Activated CD8-positive, alpha-beta memory T cell treated with anti-CD3 and anti-CD28 coated beads, Interleukin-2, amount 10 ng/mL, durations not matched to agents 7 days and 5 days (primary cell): ENCODE measurements around the gene CDKN2B-AS1. TPM values are rescaled to one million over a fixed set of nuclear protein-coding genes. Genes with fewer than 3 reads are reported as not detected.
A peak's percentile ranks its signal among the peaks of the same experiment; 100 is the strongest.

Experiments used
- ATAC-seq: fragments of 150-1000 bp; cut with Tn5 transposase; one replicate; pipeline ENCODE4 v1.10.0; 2021; ENCODE audit warnings: moderate library complexity
- CTCF ChIA-PET: fragments of 350-600 bp; sonication (Branson Sonifier 250); formaldehyde crosslinking; loops from one replicate; lab custom pipeline; 2021; ENCODE audit warnings: antibody characterized with exemption; lab: Charles Lee
- DNase-seq: peaks from one replicate; pipeline ENCODE4 v3.0.0-alpha.2; 2020
- H3K27ac Mint-ChIP-seq: one replicate; pipeline ENCODE4 v1.8.0; 2021; ENCODE audit warnings: mild to moderate bottlenecking, mixed read lengths
- H3K27me3 Mint-ChIP-seq: one replicate; pipeline ENCODE4 v1.8.0; 2021; ENCODE audit warnings: mixed read lengths
- H3K36me3 Mint-ChIP-seq: one replicate; pipeline ENCODE4 v1.8.0; 2021; ENCODE audit warnings: mild to moderate bottlenecking, mixed read lengths
- H3K4me1 Mint-ChIP-seq: one replicate; pipeline ENCODE4 v1.8.0; 2021; ENCODE audit warnings: mixed read lengths
- H3K4me3 Mint-ChIP-seq: one replicate; pipeline ENCODE4 v1.8.0; 2021; ENCODE audit warnings: mild to moderate bottlenecking, moderate library complexity, mixed read lengths
- H3K9me3 Mint-ChIP-seq: one replicate; pipeline ENCODE4 v1.8.0; 2022; ENCODE audit warnings: low read depth, mixed read lengths
- total RNA-seq, 2 experiments: library from RNA; stranded (reverse); gene quantifications; one replicate each; pipeline ENCODE4 v1.2.3, GENCODE V29; 2021

The CDKN2B-AS1 gene
- total RNA-seq, 2 experiments from 2014 or later = 3.3 to 3.4 TPM

DNA sequence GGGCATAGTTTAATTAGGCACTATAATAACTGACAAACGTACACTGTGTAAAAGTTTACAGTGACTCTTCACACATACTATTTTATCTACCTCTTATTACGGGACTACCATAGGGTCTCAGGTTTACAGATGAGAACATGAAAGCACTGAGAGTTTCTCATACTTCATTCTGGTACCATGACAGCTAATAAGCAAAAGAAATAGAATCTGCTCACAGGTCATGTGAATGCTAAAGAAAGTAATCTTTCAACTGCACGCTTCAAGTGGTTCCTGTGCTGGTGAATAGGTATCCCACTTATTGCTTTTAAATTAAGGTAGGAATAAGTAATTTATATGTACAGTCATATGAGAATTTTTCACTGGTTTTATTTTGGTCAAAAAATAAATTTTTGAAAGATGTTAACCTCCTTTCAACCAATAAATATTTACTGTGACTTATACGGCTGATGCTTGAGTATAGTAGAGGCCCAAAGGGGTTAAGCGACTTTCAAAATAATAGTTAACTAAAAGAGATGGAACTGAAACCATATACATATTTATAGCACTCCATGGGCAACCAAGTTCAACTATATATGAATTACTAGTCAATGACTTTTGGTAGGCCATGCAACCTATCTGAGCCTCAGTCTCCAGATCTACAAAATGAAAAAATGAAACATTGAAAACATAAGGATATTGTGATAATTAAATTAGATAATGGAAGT, 8.5 kb upstream of the CDKN2B-AS1 start:
- no peak overlapping the region for H3K4me3 Mint-ChIP-seq
- no peak for ATAC-seq
- H3K4me1 Mint-ChIP-seq = peaks cover 18% of the 10 kb centered on the region
- H3K27ac Mint-ChIP-seq = no peak overlapping the region
- peaks cover 74% of the 10 kb centered on the region for H3K27me3 Mint-ChIP-seq
- CTCF ChIA-PET = interaction anchor here (0.8 to 2.5 kb wide), 8 partner anchors 9 to 172 kb away, joined by 3 to 16 read pairs (median 4); partner anchors contain the start of genes CDKN2B and CDKN2B-AS1
- peaks cover 26% of the 10 kb centered on the region for H3K36me3 Mint-ChIP-seq
- H3K9me3 Mint-ChIP-seq = no peaks in the 10 kb centered on the region
- no peak for DNase-seq

DNA sequence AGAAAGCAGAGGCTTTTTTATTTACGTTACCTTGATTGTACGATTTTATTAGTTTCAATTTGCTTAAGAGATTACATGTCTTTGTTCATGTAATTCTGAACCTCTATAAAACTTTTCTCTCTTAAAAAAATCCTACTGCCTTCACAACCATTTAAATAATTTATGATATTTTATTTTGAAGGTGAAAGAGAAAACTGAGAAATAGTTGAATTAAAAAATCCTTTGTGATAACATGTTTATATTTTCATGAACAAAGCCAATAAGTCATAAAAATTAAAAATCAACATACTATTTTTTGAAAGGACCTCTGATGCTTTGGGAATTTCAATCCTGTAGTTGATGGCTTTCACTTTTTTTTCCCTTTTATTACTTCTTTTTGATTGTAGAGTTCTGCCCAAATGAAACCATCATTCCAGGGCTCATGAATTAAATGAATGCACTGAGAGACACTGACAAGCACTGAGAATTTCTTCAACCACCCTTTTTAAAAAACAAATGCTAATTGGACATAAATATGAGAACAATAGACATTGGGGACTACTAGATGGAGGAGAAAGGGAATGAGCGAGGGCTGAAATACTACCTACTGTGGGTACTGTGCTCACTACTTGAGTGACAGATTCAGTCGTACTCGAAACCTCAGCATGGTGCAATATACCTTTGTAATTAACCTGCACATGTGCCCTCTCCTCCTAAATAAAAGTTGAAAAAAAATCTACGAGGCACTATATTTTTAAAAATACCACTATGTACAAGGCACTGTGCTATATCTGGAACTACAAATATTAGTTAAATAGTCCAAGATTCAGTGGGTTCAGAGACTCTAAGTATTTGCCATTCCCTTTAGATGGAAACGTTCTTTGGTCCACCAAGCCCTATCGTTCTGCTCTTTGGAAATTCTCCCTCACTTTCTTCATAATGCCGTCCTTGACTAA, 6.3 kb upstream of the CDKN2B-AS1 start:
- Mint-ChIP-seq H3K36me3 (peaks cover 26% of the 10 kb centered on the region), H3K9me3 (no peaks in the 10 kb centered on the region), H3K4me3 (no peak overlapping the region), H3K4me1 (peaks cover 27% of the 10 kb centered on the region), H3K27ac (no peak overlapping the region), H3K27me3 (peaks cover 57% of the 10 kb centered on the region)
- CTCF ChIA-PET = interaction anchor here (2.8 kb wide), 1 partner anchor 20 kb away, joined by 13 read pairs; the partner anchor contains the start of gene CDKN2B
- ATAC-seq (no peak), DNase-seq (no peak)

GRCh38 chr9:21989440-21990189, 5.0 kb upstream of the CDKN2B-AS1 start:
- Mint-ChIP-seq H3K4me3 (no peak overlapping the region), H3K27me3 (peaks cover 45% of the 10 kb centered on the region), H3K4me1 (peaks cover 33% of the 10 kb centered on the region), H3K9me3 (no peaks in the 10 kb centered on the region), H3K36me3 (peaks cover 26% of the 10 kb centered on the region), H3K27ac (no peak overlapping the region)
- DNase-seq (no peak), ATAC-seq (no peak)
- CTCF ChIA-PET = interaction anchor here (1.2 to 2.8 kb wide), 3 partner anchors 19 to 176 kb away, joined by 3 to 13 read pairs (median 4); partner anchors contain the start of gene CDKN2B

DNA sequence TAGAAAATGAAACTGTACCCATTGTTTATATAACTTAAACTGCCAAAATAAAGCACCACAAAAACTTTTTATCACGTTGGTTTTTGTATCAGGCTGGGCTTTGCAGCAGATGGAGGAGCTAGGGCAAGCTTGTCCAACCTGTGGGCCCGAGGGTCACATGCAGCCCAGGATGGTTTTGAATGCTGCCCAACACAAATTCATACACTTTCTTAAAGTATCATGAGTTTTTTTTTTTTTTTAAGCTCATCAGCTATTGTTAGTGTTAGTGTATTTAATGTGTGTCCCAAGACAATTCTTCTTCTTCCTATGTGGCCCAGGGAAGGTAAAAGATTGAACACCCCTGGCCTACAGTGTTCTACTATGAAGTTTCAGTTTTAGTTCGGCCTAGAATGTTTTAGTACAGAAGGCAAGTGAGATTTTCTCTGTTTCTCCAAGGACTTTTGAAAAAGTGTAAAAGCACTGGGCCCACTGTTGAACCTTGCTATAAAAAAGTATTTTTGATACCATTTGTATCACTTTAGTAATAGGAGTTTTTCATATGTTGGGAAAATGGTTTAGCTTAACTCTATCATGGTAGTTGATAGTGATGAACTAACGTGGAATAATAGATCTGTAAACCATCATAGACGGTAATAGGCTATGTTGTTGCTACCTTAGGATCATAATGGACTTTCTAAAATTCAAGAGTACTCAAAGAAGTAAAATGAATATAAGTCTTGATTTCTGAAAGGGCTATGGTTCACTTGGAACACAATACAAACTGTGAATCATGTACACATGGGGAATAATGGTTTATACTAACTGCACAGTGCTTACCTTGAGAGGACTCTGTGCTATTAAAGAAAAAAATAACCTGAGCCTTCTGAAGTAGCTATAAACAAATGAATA, 3.3 kb upstream of the CDKN2B-AS1 start:
- CTCF ChIA-PET = interaction anchor here (1.1 to 2.8 kb wide), 3 partner anchors 17 to 178 kb away, joined by 4 to 13 read pairs (median 6); partner anchors contain the start of gene CDKN2B
- Mint-ChIP-seq H3K4me3 (no peak overlapping the region), H3K27me3 (peaks cover 37% of the 10 kb centered on the region), H3K27ac (no peak overlapping the region), H3K4me1 (peaks cover 37% of the 10 kb centered on the region), H3K9me3 (no peaks in the 10 kb centered on the region), H3K36me3 (peaks cover 29% of the 10 kb centered on the region)
- ATAC-seq (no peak), DNase-seq (no peak)

- Mint-ChIP-seq H3K9me3 (no peaks in the 10 kb centered on the region), H3K4me3 (peak overlapping the region; percentile 95), H3K27me3 (peaks cover 36% of the 10 kb centered on the region), H3K4me1 (peaks cover 35% of the 10 kb centered on the region), H3K36me3 (peaks cover 26% of the 10 kb centered on the region), H3K27ac (peak overlapping the region; percentile 40)
- CTCF ChIA-PET = interaction anchor here (0.8 to 5.8 kb wide), 4 partner anchors 14 to 91 kb away, joined by 3 to 62 read pairs (median 4); partner anchors contain the start of gene CDKN2B
- ATAC-seq (no peak), DNase-seq (no peak)
These were observed 1.6 kb upstream of the CDKN2B-AS1 start for GRCh38 chr9:21993007-21993406.

GRCh38 chr9:21993893-21994555, 567 bp upstream of the CDKN2B-AS1 start, which contains the start of gene CDKN2A:
Gene CDKN2A, minus strand, starts transcription at chr9:21994392.
- ATAC-seq (peak; percentile 64), DNase-seq (peak; percentile 76)
- H3K4me3 Mint-ChIP-seq = peak within 1 kb of the TSS; percentile 95
- peak within 1 kb of the TSS; percentile 98 for H3K27ac Mint-ChIP-seq
- peaks cover 29% of the 10 kb centered on the region for H3K27me3 Mint-ChIP-seq
- H3K4me1 Mint-ChIP-seq = peaks cover 29% of the 10 kb centered on the region
- CTCF ChIA-PET = interaction anchor here (0.6 to 5.8 kb wide), 8 partner anchors 14 to 250 kb away, joined by 3 to 62 read pairs (median 4); partner anchors contain the start of gene CDKN2B
- no peaks in the 10 kb centered on the region for H3K9me3 Mint-ChIP-seq
- peaks cover 20% of the 10 kb centered on the region for H3K36me3 Mint-ChIP-seq

DNA sequence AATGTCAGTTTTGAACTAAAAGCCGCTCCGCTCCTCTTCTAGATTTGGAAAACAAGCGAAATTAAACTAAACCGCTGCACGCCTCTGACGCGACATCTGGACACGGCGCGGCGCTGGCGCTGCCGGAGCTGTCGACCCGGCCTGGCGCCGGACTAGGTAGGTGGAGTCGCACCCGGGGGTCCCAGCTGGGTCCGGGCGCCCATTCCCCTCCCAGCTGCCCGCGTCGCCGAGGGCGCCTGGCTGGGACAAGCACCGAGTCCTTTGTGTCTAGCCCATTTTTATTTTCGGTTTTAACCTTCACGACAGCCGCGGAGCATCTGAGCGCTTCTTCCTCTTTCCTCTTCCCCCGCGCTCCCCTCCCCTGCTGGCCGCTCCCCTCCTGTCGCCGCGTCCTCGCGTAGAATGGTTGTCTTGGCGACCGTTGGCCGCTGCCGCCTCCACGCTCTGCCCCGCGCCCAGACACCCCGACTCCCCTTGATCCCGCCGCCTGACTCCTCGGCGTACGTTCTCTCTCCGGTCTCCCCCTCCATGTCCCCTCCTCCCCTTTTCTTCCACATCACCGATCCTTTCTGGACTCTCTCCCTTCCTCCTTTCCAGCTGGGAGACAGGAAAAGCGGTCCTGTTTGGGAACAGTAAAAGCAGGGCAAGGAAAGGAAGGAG, 545 bp downstream of the CDKN2B-AS1 start:
- CTCF ChIA-PET = interaction anchor here (0.7 to 5.8 kb wide), 13 partner anchors 9 to 249 kb away, joined by 3 to 62 read pairs (median 3); partner anchors contain the start of gene CDKN2B
- peaks cover 10% of the 10 kb centered on the region for H3K36me3 Mint-ChIP-seq
- H3K9me3 Mint-ChIP-seq = no peaks in the 10 kb centered on the region
- H3K27me3 Mint-ChIP-seq = peaks cover 26% of the 10 kb centered on the region
- peak; percentile 92 for DNase-seq
- H3K27ac Mint-ChIP-seq = peak overlapping the region; percentile 98
- peaks cover 25% of the 10 kb centered on the region for H3K4me1 Mint-ChIP-seq
- peak overlapping the region; percentile 95 for H3K4me3 Mint-ChIP-seq
- peak; percentile 83 for ATAC-seq

DNA sequence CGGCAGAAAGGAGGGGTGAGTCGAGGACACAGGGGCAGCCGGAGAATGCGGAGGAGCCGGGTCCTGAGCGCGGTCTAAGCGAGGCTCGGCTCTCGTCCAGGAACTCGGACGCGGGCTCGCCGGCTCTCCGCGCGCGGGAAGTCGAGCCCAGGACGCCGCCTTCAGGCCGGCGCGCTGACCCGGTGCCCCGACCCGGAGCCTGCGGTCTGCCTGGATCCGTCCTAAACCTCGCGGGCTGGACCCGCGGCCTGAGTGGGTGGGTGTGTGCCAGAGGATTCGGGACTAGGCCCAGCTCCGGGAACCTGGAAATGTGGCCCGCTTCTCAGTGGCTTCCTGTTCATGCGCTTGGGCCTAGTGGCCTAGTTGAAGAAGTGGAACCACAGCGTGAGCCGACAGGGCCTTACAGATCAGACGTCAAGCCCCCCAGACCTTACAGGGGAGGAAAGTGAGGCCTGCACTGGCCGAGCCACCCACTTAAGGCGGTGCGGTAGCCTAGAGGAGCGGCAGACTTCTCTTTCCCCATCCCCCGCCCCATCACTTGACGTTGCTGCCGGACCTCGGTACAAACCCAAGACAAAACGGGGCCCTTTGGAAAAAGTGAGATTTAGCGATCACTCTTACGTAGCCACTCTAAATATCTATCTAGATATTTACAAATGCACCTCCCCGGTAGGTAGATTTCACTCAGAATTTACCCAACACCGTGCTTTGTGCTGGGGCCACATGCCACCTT, 1.2 kb downstream of the CDKN2B-AS1 start:
- H3K27me3 Mint-ChIP-seq = peaks cover 27% of the 10 kb centered on the region
- peak overlapping the region; percentile 95 for H3K4me3 Mint-ChIP-seq

GRCh38 chr9:21996438-21996837, 1.8 kb downstream of the CDKN2B-AS1 start:
- Mint-ChIP-seq H3K4me3 (peak overlapping the region; percentile 95), H3K9me3 (no peaks in the 10 kb centered on the region), H3K36me3 (peaks cover 4% of the 10 kb centered on the region), H3K27me3 (peaks cover 32% of the 10 kb centered on the region), H3K27ac (no peak overlapping the region), H3K4me1 (peaks cover 20% of the 10 kb centered on the region)
- ATAC-seq (no peak), DNase-seq (no peak)
- CTCF ChIA-PET = interaction anchor here (2.6 to 5.8 kb wide), 2 partner anchors 12 to 183 kb away, joined by 10 to 62 read pairs; partner anchors contain the start of gene CDKN2B

More for the DNA sequence above, 1.2 kb downstream of the CDKN2B-AS1 start:
- peak overlapping the region; percentile 98 for H3K27ac Mint-ChIP-seq
- ATAC-seq (peak; percentile 16), DNase-seq (no peak)
- H3K4me1 Mint-ChIP-seq = peaks cover 23% of the 10 kb centered on the region
- peaks cover 4% of the 10 kb centered on the region for H3K36me3 Mint-ChIP-seq
- CTCF ChIA-PET = interaction anchor here (0.7 to 5.8 kb wide), 7 partner anchors 12 to 249 kb away, joined by 3 to 62 read pairs (median 3); partner anchors contain the start of gene CDKN2B
- no peaks in the 10 kb centered on the region for H3K9me3 Mint-ChIP-seq

GRCh38 chr9:21996858-21997257, 2.3 kb downstream of the CDKN2B-AS1 start:
- peaks cover 34% of the 10 kb centered on the region for H3K27me3 Mint-ChIP-seq
- no peaks in the 10 kb centered on the region for H3K9me3 Mint-ChIP-seq
- H3K4me1 Mint-ChIP-seq = peaks cover 18% of the 10 kb centered on the region
- peaks cover 4% of the 10 kb centered on the region for H3K36me3 Mint-ChIP-seq
- CTCF ChIA-PET = interaction anchor here (1.4 to 5.8 kb wide), 2 partner anchors 11 to 183 kb away, joined by 5 to 62 read pairs; partner anchors contain the start of gene CDKN2B
- DNase-seq = no peak
- H3K27ac Mint-ChIP-seq = no peak overlapping the region
- peak overlapping the region; percentile 95 for H3K4me3 Mint-ChIP-seq
- ATAC-seq = no peak
